Adipocyte (in vitro differentiated cells): Measurements from ENCODE around the gene ZFHX3.

Experiments
- DNase-seq: peaks from one replicate; pipeline ENCODE4 v3.0.0-alpha.2; 2015; ENCODE audit warnings: low read depth
- H3K27me3 ChIP-seq: replicated peaks from 2 replicates; pipeline ENCODE4 v1.7.0; 2013; ENCODE audit warnings: mild to moderate bottlenecking, low read length, moderate library complexity; ENCODE audit not compliant: control insufficient read depth, insufficient read depth
- H3K36me3 ChIP-seq: 2 replicates; pipeline ENCODE4 v1.7.0; 2013; ENCODE audit warnings: low read length, mild to moderate bottlenecking, moderate library complexity; ENCODE audit not compliant: control insufficient read depth, insufficient read depth, severe bottlenecking
- H3K4me1 ChIP-seq: 2 replicates; pipeline ENCODE4 v1.7.0; 2013; ENCODE audit warnings: mild to moderate bottlenecking, low read length, moderate library complexity; ENCODE audit not compliant: control insufficient read depth, insufficient read depth
- H3K4me3 ChIP-seq: 2 replicates; pipeline ENCODE4 v1.7.0; 2013; ENCODE audit warnings: mild to moderate bottlenecking, low read length, moderate library complexity
- H3K9ac ChIP-seq: 2 replicates; pipeline ENCODE4 v1.7.0; 2013; ENCODE audit warnings: mild to moderate bottlenecking, low read length, moderate library complexity
- H3K9me3 ChIP-seq: 2 replicates; pipeline ENCODE4 v1.7.0; 2013; ENCODE audit warnings: mild to moderate bottlenecking, low read length, moderate library complexity; ENCODE audit not compliant: control insufficient read depth

Gene ZFHX3

GRCh38 chr16:72987480-72987901 lies 60.4 kb downstream of the ZFHX3 start:
- Histone ChIP-seq H3K9ac (no peak overlapping the region), H3K4me3 (no peak overlapping the region), H3K9me3 (no peaks in the 10 kb centered on the region), H3K27me3 (no peaks in the 10 kb centered on the region), H3K36me3 (no peaks in the 10 kb centered on the region), H3K4me1 (peaks cover 65% of the 10 kb centered on the region)
- DNase-seq = no peak

- DNase-seq = no peak
- Histone ChIP-seq H3K27me3 (no peaks in the 10 kb centered on the region), H3K36me3 (no peaks in the 10 kb centered on the region), H3K9ac (peak overlapping the region; percentile 84), H3K9me3 (no peaks in the 10 kb centered on the region), H3K4me3 (peak overlapping the region; percentile 74), H3K4me1 (peaks cover 50% of the 10 kb centered on the region)
Measured at GRCh38 chr16:72985995-72986394, 61.9 kb downstream of the ZFHX3 start.

DNA sequence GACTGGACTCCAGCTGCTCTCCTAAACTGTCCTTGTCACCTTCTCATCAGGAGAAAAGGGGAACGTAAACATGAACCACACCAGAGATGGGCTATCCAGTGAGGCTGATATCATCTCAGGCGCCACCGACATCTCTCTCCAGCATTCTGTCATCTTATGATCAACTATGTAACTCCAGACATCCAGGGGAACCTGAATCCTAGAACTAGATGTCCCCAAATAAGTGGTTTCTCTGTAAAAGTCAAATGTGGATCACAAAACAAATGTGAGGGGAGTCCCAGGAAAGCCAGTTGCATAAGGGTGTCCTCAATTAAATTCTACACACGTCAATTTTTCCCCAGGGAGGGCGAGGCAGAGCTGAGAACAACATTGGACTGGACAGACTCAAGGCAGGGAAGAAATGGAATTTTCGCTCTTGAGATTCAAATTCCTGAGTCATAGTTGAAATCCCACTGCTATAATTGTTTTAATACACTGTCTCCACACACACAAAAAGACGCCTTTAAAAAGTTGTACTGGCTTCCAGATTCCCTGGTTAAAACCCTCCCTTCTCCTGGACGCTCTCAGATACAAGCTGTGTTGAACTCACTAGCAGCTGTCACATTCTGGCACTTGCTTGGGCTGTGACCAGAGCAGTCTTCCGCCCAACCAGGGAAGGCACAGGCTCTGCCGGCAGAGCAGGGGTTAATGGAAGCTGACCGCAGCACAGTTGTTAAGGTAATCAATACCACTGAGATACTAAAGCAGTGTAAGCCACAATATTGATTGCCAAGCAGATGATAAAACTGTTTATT lies 62.6 kb downstream of the ZFHX3 start:
- peaks cover 44% of the 10 kb centered on the region for H3K4me1 ChIP-seq
- no peaks in the 10 kb centered on the region for H3K27me3 ChIP-seq
- peak; percentile 91 for DNase-seq
- no peaks in the 10 kb centered on the region for H3K9me3 ChIP-seq
- H3K36me3 ChIP-seq = no peaks in the 10 kb centered on the region
- peak overlapping the region; percentile 74 for H3K4me3 ChIP-seq
- peak overlapping the region; percentile 84 for H3K9ac ChIP-seq

- Histone ChIP-seq H3K4me1 (peaks cover 29% of the 10 kb centered on the region), H3K4me3 (no peak overlapping the region), H3K9me3 (no peaks in the 10 kb centered on the region), H3K36me3 (no peaks in the 10 kb centered on the region), H3K9ac (no peak overlapping the region), H3K27me3 (no peaks in the 10 kb centered on the region)
- no peak for DNase-seq
Measured at GRCh38 chr16:72983728-72984350, 64.1 kb downstream of the ZFHX3 start.

- DNase-seq = no peak
- Histone ChIP-seq H3K4me1 (peaks cover 25% of the 10 kb centered on the region), H3K9me3 (no peaks in the 10 kb centered on the region), H3K9ac (no peak overlapping the region), H3K4me3 (no peak overlapping the region), H3K36me3 (no peaks in the 10 kb centered on the region), H3K27me3 (no peaks in the 10 kb centered on the region)
Measured at GRCh38 chr16:72983241-72983640, 64.7 kb downstream of the ZFHX3 start.

DNA sequence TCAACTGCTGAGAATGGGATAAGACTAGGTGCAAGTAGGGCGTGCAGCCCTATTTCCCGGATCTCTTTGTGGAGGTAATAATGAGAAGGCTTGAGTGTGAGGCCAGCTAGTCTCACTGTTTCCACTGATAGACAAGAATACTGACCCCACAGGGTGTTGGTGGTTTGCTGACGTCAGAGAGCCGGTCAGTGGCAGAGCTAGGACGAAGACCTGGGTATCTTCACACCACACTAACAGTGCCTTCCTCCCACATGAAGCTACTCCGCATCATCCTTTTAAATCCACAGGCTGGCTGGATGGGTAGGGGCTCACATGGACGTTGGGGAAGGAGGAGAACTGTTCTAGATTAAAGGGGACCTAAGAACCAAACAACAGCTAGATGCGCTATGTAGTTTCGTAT lies 68.0 kb downstream of the ZFHX3 start:
- no peak for DNase-seq
- no peaks in the 10 kb centered on the region for H3K36me3 ChIP-seq
- peaks cover 8% of the 10 kb centered on the region for H3K4me1 ChIP-seq
- no peak overlapping the region for H3K9ac ChIP-seq
- no peaks in the 10 kb centered on the region for H3K27me3 ChIP-seq
- H3K9me3 ChIP-seq = no peaks in the 10 kb centered on the region
- no peak overlapping the region for H3K4me3 ChIP-seq

DNA sequence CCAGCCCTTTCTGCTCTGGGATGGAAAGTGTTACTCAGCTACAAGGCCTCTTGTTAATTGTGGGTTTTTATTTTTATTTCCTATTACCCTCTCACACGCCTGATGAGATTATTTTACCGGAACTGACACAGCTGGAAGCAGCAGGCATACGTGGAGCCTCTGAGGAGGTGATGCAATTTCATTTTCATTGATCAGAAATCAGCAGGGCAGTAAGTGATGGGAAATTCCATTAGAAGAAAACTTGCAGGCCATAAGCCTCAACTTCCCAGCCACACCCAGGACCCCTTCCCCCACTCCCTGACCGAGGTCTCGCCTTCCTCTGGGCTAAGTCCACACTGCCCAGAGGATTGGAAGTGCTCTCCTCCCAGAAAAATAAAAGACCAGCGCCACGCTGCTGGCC lies 69.7 kb downstream of the ZFHX3 start:
- Histone ChIP-seq H3K9ac (no peak overlapping the region), H3K36me3 (no peaks in the 10 kb centered on the region), H3K4me3 (no peak overlapping the region), H3K27me3 (no peaks in the 10 kb centered on the region), H3K9me3 (no peaks in the 10 kb centered on the region), H3K4me1 (peaks cover 6% of the 10 kb centered on the region)
- no peak for DNase-seq

GRCh38 chr16:72977127-72977526 lies 70.8 kb downstream of the ZFHX3 start:
- Histone ChIP-seq H3K27me3 (no peaks in the 10 kb centered on the region), H3K9ac (no peak overlapping the region), H3K36me3 (no peaks in the 10 kb centered on the region), H3K4me3 (no peak overlapping the region), H3K9me3 (no peaks in the 10 kb centered on the region), H3K4me1 (peaks cover 6% of the 10 kb centered on the region)
- no peak for DNase-seq

- Histone ChIP-seq H3K9me3 (no peaks in the 10 kb centered on the region), H3K27me3 (no peaks in the 10 kb centered on the region), H3K36me3 (no peaks in the 10 kb centered on the region), H3K4me1 (peaks cover 6% of the 10 kb centered on the region), H3K4me3 (no peak overlapping the region), H3K9ac (no peak overlapping the region)
- DNase-seq = no peak
Measured at GRCh38 chr16:72976438-72977064, 71.4 kb downstream of the ZFHX3 start.

- Histone ChIP-seq H3K4me3 (no peak overlapping the region), H3K4me1 (peaks cover 6% of the 10 kb centered on the region), H3K36me3 (no peaks in the 10 kb centered on the region), H3K9me3 (no peaks in the 10 kb centered on the region), H3K27me3 (no peaks in the 10 kb centered on the region), H3K9ac (no peak overlapping the region)
- no peak for DNase-seq
Measured at GRCh38 chr16:72975809-72976437, 72.0 kb downstream of the ZFHX3 start.

DNA sequence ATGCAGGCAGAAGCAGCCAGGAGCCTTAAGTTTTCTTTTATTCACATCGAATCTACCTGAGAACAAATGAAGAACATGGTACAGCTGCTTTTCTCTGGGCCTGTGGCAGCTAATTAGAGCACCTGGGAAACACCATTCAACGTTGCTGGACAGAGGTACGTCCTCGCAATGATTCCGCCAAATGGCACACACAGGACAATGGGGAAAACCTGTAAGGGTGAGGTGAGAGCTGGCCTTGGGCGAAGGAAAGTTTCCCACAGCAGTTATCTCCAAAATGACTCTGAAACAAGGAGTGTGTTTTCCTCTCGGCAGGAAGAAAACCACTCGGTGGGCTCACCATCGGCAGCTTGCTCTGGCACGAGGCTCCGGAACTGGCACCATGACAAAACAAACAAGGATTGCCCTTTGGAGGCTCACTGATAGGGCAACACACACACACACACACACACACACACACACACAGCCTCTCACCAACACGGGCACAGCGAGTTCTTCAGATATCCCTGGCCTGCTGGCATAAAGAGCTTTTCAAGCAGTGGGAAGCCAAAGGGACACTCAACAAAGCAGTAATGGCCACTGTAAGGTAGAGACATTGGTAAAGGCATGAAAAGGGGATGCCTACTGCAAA lies 73.7 kb downstream of the ZFHX3 start:
- Histone ChIP-seq H3K4me3 (no peak overlapping the region), H3K9me3 (no peaks in the 10 kb centered on the region), H3K27me3 (no peaks in the 10 kb centered on the region), H3K4me1 (peaks cover 11% of the 10 kb centered on the region), H3K9ac (no peak overlapping the region), H3K36me3 (no peaks in the 10 kb centered on the region)
- DNase-seq = no peak
